NOMO-1 (cell line): Measurements from ENCODE around the gene ATAD1.
"Not testable (repeated sequence)": the region's sequence is repeated elsewhere in the genome, so short reads cannot be mapped to it uniquely, and the experiment has no call there.

Experiments used
- DNase-seq, 2 experiments: peaks; one replicate each; lab custom pipeline; 2025; ENCODE audit not compliant: unreplicated experiment in 2 of 2; lab: John Stamatoyannopoulos, UW

Gene ATAD1

DNA sequence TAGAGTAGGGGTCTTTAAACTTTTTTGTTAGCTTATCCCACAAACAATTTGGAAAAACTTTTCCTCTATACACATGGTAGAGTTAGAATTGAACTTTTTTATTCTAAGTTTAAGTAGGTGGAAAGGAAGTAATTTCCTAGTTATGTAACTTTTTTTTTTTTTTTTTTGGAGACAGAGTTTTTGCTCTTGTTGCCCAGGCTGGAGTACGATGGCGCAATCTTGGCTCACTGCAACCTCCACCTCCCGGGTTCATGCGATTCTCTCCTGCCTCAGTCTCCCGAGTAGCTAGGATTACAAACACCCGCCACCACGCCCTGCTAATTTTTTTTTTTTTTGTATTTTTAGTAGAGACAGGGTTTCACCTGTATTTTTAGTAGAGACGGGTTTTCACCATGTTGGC is 28.7 kb upstream of the ATAD1 start:
- DNase-seq = not testable (repeated sequence)

DNA sequence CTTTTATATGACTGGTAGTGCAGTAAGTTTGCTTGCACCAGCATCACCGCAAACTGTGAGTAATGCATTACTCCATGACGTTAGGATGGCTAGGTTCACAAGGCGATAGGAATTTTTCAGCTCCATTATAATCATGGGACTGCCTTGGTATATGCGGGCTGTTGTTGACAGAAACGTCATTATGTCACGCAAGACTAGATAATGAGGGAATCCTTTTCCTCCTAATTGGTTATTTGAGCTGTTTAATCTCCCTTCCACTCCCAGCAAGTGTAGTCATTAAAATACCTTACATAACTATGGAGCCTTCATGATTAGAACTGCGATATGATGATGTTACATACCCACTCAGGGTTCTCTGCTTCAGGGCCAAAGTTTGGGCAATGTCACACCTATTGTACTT is 28.0 kb upstream of the ATAD1 start:
- no peak for DNase-seq

DNA sequence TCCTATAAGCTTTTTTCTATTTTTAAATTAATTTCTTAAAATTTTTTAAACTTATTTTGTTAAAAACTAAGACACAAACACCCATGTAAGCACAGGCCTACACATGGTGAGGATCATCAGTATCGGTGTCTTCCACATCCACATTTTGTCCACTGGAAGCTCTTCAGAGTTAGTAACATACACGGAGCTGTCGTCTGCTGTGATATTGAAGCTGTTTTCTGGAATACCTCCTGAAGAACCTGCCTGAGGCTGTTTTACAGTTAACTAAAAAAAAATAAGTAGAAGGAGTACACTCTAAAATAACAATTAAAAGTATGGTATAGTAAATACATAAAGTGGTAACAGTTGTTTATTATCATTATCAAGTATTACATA is 27.6 kb upstream of the ATAD1 start:
- DNase-seq = no peak

DNA sequence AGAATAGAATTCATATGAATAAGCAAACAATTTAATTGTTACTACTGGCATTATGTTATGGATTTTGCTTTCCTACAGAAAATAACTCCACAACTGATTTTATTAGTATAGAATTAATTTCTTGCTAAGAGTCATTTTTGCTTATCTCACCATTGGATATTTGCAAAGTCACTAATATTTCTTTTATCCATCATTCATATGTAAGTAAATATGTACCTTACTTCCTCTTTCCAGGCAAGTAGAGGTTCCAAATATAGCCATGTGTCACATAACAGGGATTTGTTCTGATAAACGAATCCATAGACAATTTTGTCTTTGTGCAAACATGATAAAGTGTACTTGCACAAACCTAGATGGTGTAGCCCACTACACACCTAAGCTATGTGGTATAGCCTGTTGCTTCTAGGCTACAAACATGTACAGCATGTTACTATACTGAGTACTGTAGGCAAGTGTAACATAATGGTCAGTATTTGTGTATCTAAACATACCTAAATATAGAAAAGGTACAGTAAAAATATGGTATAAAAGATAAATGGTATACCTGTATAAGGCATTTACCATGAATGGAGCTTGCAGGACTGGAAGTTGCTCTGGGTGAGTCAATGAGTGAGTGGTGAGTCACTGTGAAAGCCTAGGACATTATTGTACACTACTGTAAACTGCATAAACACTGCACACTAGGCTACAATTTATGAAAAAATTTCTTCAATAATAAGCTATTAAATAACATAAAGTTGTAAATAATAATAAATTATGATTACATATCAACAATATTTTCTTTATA is 27.0 kb upstream of the ATAD1 start:
- peak in 1 of 2 experiments; percentile 27 for DNase-seq

DNA sequence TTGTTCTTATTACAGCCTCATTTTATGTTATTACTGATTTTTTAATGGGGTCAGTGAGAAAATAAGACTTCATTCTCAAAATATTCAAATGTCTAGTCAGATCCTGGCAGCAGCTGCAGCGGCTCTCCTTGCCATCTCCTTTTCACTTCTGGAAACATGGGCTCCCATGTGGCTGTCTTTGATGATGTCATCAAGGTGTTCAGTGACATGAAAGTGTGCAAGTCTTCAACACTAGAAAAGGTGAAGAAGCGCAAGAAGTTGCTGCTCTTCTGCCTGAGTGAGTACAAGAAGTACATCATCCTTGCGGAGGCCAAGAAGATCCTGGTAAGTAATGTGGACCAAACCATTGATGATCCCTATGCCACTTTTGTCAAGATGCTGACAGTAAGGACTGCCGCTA is 25.7 kb upstream of the ATAD1 start:
- DNase-seq = no peak

DNA sequence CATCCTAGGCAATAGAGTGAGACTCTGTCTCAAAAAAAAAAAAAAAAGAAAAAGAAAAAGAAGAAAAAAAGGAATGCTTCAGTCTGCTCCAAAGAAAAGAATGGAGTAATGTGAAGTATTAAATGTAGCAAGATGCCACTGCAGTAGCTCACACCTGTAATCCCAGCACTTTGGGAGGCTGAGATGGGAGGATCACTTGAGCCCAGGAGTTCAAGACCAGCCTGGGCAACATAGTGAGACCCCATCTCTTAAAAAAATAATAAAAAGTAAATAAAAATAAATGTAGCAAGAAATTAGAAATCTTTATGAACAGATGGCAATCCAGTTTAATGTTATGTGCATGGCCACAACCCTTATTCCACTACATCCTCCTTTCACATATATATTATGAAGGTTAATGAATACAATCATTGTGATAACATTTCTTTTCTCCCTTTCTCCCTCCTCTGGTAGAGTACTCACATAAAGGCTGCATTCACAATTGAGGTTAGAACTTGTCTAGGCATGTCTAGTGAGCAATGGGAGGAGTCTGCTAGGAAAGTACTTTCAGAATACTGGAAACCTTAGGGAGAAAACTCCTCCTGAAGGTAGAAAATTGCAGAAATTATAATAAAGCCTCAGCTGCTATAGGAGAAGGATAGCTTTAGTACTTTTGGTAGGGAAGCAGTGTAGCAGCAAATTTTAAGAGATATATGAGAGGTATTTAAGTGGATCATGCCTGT is 24.9 kb upstream of the ATAD1 start:
- DNase-seq = no peak

DNA sequence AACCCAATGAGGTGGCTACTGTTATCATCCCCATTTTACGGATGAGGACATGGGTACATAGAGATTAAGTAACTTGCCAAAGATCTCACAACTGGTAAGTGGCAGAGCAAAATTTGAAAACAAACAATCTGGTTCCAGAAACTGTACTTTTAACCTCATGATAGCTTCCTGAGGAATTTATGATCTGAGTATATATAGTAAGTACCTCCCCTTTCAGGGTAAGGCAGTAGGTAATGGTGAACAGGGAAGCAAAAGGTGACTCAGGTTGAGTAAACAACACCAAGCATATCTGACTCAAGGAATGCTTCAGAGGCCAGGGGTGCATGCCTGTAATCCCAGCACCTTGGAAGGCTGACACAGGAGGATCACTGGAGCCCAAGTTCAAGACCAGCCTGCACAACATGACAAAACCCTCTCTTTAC is 24.2 kb upstream of the ATAD1 start:
- DNase-seq = no peak

DNA sequence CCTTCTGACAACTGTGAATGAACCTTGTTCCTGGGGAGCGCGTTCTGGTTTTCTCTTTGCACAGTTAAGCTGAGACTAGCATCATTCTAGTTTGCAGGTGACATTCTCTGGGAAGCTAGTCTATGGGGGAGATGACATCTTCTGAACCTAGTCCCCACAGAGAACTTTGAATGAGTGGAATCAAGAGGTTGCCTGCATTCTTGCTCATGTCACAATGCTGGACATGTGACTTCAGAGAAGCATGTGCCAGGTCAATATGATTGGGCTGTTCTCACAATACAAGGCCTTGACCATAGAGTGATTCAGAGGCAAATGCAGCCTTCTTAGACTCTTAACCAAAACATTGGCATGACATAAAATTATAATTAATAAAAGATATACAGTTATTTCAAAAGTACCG is 23.2 kb upstream of the ATAD1 start:
- DNase-seq = no peak

DNA sequence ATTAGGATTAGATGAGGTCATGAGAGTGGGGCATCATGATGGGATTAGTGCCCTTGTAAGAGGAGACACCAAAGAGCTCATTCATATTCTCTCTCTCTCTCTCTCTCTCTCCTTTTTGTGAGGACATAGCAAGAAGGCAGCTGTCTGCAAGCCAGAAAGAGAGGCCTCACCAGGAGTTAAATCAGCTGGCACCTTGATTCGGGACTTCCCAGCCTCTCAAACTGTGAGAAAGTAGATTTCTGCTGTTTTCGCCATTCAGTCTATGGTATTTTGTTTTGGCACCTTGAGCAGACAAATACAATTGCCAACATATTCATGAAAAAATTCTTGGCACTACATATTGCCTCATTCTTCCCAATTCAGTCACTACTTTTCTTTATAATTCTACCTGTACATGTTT is 20.6 kb upstream of the ATAD1 start:
- no peak for DNase-seq

DNA sequence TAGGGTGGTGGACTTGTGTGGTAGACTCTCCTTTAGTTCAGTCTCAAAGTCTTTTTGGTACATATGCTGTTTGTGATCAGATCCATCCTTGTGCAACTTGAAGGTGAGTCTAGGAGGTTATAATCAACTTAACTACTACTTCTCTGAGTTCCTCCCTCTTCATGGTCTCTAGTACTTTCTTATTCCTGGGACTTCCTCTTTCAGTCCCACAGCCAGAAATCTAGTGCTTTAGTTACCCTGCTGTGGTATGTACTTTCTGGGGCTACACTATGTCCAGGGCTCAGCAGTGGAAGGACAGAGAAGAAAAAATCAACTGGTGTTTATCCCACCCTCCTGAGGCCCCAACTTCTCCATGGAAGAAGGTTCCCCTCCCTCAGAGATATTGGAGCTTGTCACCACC is 19.4 kb upstream of the ATAD1 start:
- peak; percentile 22 to 89 for DNase-seq

DNA sequence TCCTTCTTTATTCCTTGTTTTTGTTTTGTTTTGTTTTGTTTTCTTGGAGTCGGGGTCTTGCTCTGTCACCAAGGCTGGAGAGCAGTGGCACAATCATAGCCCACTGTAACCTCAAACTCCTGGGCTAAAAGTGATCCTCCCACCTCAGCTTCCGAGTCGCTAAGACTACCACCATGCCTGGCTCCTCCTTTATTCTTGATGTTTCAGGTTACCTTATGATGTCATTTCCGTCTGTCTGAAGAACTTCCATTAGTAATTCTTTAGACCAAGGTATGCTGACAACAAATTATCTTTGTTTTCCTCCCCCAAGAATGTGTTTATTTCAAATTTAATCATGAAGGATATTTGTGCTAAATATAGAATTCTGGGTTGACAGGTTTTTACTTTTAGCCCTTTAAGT is 18.1 kb upstream of the ATAD1 start:
- DNase-seq = no peak

DNA sequence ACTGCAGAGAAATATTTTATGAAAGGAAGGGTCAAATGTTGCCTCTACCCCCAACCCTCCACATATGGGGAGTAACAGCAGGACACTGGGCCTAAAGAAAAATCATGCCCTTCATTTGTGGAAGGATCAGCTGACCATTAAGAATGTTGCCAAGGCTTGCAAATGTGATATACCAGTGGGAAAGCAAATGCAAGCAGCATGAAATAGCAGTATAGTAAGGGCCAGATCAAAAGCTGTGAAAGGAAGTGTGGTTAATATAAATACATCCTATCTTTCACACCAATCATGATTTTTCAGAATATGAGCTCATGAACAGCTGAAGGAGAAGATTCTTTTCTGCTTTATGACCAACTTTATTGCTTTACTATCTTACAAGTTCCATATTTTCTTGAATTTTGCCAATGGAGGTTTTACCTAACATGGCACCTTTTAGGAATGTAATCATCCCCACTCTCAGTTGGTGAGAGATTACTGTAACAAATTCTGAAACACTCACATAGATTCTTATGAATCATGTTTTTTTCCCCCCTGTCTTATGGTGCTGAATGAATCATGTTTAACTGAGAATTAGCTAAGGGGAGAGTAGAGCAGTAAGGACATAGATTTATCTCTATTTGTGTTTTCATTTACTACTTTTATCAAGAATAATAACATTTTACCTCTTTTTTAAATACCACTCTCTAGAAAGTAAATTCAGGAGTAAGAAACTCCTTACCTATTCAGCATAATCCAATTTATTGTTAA is 12.1 kb upstream of the ATAD1 start:
- DNase-seq = no peak

DNA sequence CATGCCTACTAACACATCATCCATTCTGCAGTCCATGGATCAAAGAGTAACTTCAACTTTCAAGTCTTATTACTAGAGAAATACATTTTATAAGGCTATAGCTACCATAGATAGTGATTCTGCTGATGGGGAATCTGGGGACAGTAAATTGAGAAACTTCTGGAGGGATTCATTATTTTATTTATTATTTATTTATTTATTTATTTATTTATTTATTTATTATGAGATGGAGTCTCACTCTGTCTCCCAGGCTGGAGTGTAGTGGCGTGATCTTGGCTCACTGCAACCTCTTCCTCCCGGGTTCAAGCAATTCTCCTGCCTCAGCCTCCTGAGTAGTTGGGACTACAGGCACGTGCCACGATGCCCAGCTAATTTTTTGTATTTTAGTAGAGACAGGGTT is 11.0 kb upstream of the ATAD1 start:
- DNase-seq = not testable (repeated sequence)

DNA sequence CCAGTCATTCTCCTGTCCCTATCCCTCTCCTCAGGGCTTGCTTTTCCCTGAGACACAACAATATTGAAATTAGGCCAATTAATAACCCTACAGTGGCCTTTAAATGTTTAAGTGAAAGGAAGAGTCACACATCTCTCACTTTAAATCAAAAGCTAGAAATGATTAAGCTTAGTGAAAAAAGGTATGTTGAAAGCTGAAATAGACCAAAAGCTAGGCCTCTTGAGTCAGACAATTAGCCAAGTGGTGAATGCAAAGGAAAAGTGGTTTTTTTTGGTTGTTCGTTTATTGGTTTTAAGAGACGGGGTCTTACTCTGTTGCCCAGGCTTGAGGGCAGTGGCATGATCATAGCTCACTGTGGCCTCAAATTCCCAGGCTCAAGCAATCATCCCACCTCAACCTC is 9.7 kb upstream of the ATAD1 start:
- DNase-seq = no peak

DNA sequence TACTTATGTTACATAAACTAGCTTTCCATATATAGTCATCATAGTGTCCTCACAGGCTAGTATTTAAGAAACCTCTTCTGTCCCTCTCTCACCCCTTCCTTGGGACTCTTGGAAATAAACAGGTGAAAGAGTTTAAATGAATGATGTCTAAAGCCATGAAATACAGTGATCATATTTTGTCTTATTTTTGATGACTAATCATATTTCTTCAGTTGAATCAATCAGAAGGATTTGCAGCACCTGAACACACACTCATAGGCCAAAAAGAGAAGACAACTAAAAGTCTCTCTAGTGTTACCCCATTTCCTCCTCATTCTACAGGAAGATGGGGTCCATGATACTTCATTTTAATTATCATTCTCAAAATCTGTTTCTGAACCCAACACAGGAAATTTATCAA is 8.6 kb upstream of the ATAD1 start:
- no peak for DNase-seq

DNA sequence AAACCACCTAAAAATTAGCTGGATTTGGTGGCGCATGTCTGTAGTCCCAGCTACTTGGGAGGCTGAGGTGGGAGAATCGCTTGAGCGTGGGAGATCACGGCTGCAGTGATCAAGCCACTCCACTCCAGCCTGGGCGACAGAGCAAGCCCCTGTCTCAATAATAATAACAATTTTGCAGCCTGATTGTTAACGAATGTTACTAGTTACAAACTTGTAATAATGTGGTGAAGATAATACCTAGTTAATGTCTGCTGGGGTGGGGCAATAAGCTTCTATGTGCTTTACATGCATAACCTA is 1.2 kb upstream of the ATAD1 start:
- no peak for DNase-seq

DNA sequence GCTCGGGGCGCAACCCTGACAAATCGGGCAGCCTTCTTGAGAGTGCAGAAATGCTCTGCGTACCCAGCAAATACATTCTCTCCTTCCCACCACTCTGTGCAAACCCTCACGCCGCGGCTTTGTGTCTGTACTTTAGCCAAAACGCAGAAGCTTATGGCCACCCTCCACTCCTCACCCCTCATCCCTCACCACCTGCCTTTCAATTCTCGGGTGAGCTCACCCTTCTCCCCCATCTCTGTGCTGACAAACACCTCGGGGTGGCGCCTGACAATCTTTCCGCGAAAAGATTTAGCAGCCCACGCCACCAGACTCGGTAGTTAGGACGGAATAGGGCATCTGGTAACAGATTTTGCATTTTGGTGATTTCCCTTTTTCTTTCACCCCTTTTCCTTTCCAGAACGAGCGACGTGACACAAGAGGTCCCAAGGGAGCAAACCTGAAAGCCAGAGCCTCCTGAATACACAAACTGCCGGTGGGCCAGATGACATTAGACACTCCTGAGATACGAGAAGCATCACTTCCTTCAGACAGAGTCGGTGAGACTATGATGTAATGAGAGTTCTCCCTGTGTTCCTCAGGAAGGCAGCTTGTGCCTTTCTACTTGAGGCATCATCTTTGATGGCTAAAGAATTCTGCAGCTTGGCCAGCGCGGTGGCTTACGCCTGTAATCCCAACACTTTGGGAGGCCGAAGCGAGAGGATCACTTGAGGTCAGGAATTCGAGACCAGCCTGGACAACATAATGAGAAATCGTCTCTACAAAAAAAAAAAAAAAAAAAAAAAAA is 671 bp upstream of the ATAD1 start:
- peak; percentile 43 to 52 for DNase-seq

DNA sequence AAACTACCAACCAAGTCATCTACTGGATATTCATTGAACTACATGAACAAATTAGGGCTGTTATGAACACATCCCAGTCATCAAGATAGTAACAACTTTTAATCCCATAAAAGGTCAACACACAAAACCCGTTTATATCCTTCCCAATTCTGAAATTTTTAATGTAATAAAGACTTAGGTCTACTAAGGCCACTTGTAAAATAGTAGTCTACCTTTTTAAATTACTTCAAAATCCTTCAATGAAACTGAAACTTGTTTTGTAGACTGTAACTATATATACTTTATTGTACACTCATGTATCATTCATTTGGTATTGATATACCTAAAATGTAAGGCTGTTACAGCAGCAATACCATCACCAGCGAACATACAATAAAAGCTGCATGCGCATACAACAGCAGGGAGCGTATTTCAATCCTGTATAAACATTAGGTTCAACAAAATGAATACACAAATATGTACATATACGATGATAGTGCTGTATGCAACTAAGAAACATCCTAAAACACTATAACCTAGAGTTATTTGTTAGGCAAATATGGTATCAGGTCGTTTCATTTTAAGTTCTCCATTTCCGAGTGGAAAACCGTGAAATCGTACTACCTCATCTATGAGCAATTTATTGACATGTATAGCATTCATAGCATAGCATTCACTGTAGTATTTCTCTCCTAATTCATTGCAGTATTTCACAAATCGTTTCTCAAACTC is 973 bp downstream of the ATAD1 start:
- DNase-seq = peak; percentile 8 to 40

DNA sequence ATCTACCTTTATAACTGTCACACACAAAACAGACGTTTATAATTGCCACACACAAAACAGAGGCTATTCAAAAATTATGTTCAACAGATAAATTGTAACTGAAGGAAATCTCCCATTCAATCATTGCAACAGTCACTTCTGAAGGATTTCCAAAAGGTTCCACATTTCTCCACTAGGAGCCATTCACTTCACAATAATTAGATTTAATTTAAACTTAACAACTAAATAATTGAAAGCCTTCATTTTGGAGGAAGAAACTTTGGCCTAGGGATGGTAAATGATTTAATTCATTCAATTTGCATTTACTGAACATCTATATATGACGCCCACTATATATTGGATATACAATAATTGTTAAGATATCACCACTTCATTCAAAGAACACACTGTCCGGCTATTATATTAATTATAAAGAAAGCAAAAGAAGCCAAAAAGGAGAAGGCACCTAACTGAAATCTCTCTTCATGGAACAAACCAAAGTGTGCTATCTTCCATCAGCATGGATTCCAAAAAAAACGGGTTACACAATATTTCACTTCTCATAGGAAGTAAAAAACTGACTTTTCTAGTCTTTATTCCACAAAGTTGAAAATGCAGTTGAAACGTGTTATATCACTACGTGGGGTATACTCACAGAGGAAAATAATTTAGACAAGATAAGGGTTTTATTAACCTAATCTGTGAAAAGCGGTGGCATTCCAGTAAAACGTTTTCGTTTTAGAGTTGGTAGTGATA is 1.7 kb downstream of the ATAD1 start:
- DNase-seq = no peak
